Neutrophil (primary cell): Measurements from ENCODE around the gene PTTG2.
"Not testable (repeated sequence)": the region's sequence is repeated elsewhere in the genome, so short reads cannot be mapped to it uniquely, and the experiment has no call there.

Experiments
- H3K27ac ChIP-seq: fragments of 200-600 bp; sonication (generic); 2 replicates; pipeline ENCODE4 v1.5.1; 2016; ENCODE audit warnings: mild to moderate bottlenecking, moderate library complexity
- H3K27me3 ChIP-seq: fragments of 200-600 bp; sonication (generic); 2 replicates; pipeline ENCODE4 v1.6.0; 2016; ENCODE audit warnings: mild to moderate bottlenecking
- H3K36me3 ChIP-seq: fragments of 200-600 bp; sonication (generic); 2 replicates; pipeline ENCODE4 v1.5.1; 2017
- H3K4me1 ChIP-seq, 2 experiments: fragments of 200-600 bp in 1 of 2; sonication (generic) in 1 of 2; 1 replicate in 1 of 2; 2 replicates in 1 of 2; pipeline versions ENCODE4 v1.5.1 to v1.6.1; 2013 to 2016; ENCODE audit warnings: low read depth in 1 of 2, low read length in 1 of 2, mild to moderate bottlenecking in 1 of 2, moderate library complexity in 1 of 2; ENCODE audit not compliant: control insufficient read depth in 1 of 2, insufficient read depth in 1 of 2
- H3K4me3 ChIP-seq, 2 experiments: fragments of 200-600 bp in 1 of 2; sonication (generic) in 1 of 2; 1 replicate in 1 of 2; 2 replicates in 1 of 2; pipeline ENCODE4 v1.5.1; 2013 to 2016; ENCODE audit warnings: low read depth in 1 of 2, low read length in 1 of 2, mild to moderate bottlenecking in 1 of 2, moderate library complexity in 1 of 2
- H3K9me3 ChIP-seq: fragments of 200-600 bp; sonication (generic); 2 replicates; pipeline ENCODE4 v1.5.1; 2016
- CTCF ChIP-seq: fragments of 200-600 bp; sonication (generic); IDR thresholded peaks from 2 replicates; pipeline ENCODE4 v1.5.1; 2016; ENCODE audit warnings: antibody characterized with exemption

The PTTG2 gene

GRCh38 chr4:37960098-37960497, at the start of gene PTTG2:
Gene PTTG2, plus strand, starts transcription at chr4:37960398. Its CDS starts 37 bp downstream, at chr4:37960435.
- TF ChIP-seq CTCF = no peak
- Histone ChIP-seq H3K36me3 (peaks cover 10% of the 10 kb centered on the region), H3K4me3 (no peak within 1 kb of the TSS), H3K9me3 (no peaks in the 10 kb centered on the region), H3K27ac (no peak within 1 kb of the TSS), H3K4me1 (no peaks in the 10 kb centered on the region), H3K27me3 (no peaks in the 10 kb centered on the region)

GRCh38 chr4:37914539-37914938, 45.7 kb upstream of the PTTG2 start:
- Histone ChIP-seq H3K27ac (no peak overlapping the region), H3K9me3 (no peaks in the 10 kb centered on the region), H3K27me3 (no peaks in the 10 kb centered on the region), H3K36me3 (peaks cover 28% of the 10 kb centered on the region), H3K4me1 (no peaks in the 10 kb centered on the region), H3K4me3 (no peak overlapping the region)
- no peak for TF ChIP-seq CTCF

GRCh38 chr4:37917388-37917787, 42.8 kb upstream of the PTTG2 start:
- H3K4me3 ChIP-seq = no peak overlapping the region
- no peaks in the 10 kb centered on the region for H3K27me3 ChIP-seq
- H3K9me3 ChIP-seq = no peaks in the 10 kb centered on the region
- H3K36me3 ChIP-seq = peaks cover 30% of the 10 kb centered on the region
- TF ChIP-seq CTCF = no peak
- no peak overlapping the region for H3K27ac ChIP-seq
- no peaks in the 10 kb centered on the region for H3K4me1 ChIP-seq

GRCh38 chr4:37918653-37919052, 41.5 kb upstream of the PTTG2 start:
- no peaks in the 10 kb centered on the region for H3K27me3 ChIP-seq
- H3K36me3 ChIP-seq = peaks cover 30% of the 10 kb centered on the region
- no peak overlapping the region for H3K4me3 ChIP-seq
- no peaks in the 10 kb centered on the region for H3K9me3 ChIP-seq
- H3K4me1 ChIP-seq = no peaks in the 10 kb centered on the region
- no peak for TF ChIP-seq CTCF
- no peak overlapping the region for H3K27ac ChIP-seq

GRCh38 chr4:37922328-37922727, 37.9 kb upstream of the PTTG2 start:
- H3K27me3 ChIP-seq = no peaks in the 10 kb centered on the region

GRCh38 chr4:37923089-37923488, 37.1 kb upstream of the PTTG2 start:
- H3K27ac ChIP-seq, H3K27me3 ChIP-seq, H3K9me3 ChIP-seq, H3K4me1 ChIP-seq, H3K4me3 ChIP-seq: not testable (repeated sequence)
- peaks cover 19% of the 10 kb centered on the region for H3K36me3 ChIP-seq

More at GRCh38 chr4:37922328-37922727, 37.9 kb upstream of the PTTG2 start:
- H3K4me3 ChIP-seq = no peak overlapping the region
- TF ChIP-seq CTCF = no peak
- H3K9me3 ChIP-seq = no peaks in the 10 kb centered on the region
- no peak overlapping the region for H3K27ac ChIP-seq
- H3K4me1 ChIP-seq = peaks cover 0 to 4% of the 10 kb centered on the region in 2 experiments
- peaks cover 19% of the 10 kb centered on the region for H3K36me3 ChIP-seq
